Measurements from ENCODE around the gene ADAMTS3. TPM values are rescaled to one million over a fixed set of nuclear protein-coding genes. Genes with fewer than 3 reads are reported as not detected.

The ADAMTS3 gene
- total RNA-seq: 4.0 and 5.1 TPM in 2 replicates

DNA sequence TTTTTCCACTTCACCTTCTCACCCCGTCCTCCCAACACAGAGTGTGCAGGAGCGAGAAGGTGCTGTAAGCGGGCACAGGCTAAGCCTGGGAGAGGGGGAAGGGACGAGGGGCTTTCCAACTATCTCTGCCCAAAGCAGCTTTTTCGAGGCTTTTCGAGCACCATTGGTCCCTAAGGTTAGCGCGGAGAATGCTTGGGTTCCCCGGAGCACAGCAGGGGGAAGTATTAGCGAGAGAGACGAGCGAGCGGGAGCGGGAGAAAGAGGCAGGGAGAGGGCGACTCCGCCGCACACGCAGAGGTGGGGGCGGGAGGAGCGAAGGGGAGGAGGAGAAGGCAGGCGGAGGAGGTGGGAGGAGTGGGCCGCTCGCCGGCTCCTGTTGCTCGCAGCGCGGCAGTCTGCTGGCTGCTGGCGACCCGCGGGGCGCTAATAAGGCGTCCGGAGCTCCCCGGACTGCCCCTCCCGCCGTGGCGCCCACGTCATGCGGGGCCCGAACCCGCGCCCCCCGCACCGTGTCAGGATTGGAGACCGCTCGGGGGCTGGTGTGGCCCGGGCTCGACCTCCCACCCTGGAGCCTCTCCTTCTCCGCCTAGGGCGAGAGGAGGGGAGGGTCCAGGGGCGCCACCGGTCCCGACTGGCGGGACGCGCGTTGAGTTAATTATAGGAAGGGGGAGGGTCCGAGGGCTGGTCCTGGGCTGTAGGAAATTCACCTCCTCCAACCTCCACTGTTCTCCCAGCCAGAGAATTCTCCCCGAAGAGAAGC, at the start of gene ADAMTS3:
ADAMTS3 (minus strand) TSS at position 263 of the 760 bp plus-strand sequence. CDS start 459 bp downstream, outside the sequence.

